Retinal pigment epithelial cell (primary cell): ENCODE data around the gene MAP2K1.

Experiments used
- DNase-seq: peaks from one replicate; pipeline ENCODE4 v3.0.0-alpha.2; 2010; ENCODE audit warnings: low read depth
- H3K4me3 ChIP-seq: 2 replicates; pipeline ENCODE4 v1.5.1; 2011; ENCODE audit warnings: mild to moderate bottlenecking, low read length, control low read depth, moderate library complexity
- TF ChIP-seq, protein P1 (sequence below): conservative IDR thresholded peaks from 2 replicates; pipeline ENCODE4 v1.5.1; 2011; ENCODE audit warnings: low read depth, low read length, control low read depth, inconsistent platforms

MAP2K1 gene

DNA sequence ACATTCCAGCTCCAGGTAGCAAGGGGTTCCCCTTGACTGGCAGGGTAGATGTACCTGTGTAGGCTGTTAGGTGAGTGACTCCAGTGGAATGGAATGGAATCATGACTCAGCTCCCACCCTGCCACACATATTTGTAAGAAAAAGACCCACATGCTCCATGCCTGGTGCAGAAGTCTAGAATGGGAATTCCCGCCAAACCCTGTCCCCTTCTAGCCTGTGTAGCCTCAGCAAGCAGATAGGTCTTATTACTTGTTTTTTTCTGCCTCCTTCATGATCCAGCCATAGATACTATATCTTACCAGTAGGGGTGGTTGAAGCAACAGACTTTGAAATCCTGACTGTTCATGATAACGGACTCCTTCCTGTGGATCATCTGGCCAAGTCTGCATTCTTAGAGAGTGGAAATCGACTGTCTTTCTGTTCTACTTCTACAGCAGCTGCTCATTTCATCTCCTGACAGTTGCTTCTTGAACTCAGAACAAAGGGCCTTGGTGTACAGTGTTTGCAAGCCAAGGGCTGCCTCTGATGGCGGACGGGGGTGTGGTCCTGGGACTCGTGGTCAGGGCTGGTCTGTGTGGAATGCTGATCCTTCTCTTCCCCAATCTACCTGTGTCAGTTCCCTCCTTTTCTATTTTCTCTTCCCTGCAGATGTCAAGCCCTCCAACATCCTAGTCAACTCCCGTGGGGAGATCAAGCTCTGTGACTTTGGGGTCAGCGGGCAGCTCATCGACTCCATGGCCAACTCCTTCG is 94.6 kb downstream of the MAP2K1 start:
- no peak for DNase-seq
- no peak overlapping the region for H3K4me3 ChIP-seq
- TF ChIP-seq, protein P1, sequence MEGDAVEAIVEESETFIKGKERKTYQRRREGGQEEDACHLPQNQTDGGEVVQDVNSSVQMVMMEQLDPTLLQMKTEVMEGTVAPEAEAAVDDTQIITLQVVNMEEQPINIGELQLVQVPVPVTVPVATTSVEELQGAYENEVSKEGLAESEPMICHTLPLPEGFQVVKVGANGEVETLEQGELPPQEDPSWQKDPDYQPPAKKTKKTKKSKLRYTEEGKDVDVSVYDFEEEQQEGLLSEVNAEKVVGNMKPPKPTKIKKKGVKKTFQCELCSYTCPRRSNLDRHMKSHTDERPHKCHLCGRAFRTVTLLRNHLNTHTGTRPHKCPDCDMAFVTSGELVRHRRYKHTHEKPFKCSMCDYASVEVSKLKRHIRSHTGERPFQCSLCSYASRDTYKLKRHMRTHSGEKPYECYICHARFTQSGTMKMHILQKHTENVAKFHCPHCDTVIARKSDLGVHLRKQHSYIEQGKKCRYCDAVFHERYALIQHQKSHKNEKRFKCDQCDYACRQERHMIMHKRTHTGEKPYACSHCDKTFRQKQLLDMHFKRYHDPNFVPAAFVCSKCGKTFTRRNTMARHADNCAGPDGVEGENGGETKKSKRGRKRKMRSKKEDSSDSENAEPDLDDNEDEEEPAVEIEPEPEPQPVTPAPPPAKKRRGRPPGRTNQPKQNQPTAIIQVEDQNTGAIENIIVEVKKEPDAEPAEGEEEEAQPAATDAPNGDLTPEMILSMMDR, result no peak

GRCh38 chr15:66482539-66482938 is 95.8 kb downstream of the MAP2K1 start:
- TF ChIP-seq, protein P1, result no peak
- H3K4me3 ChIP-seq, result no peak overlapping the region
- no peak for DNase-seq

DNA sequence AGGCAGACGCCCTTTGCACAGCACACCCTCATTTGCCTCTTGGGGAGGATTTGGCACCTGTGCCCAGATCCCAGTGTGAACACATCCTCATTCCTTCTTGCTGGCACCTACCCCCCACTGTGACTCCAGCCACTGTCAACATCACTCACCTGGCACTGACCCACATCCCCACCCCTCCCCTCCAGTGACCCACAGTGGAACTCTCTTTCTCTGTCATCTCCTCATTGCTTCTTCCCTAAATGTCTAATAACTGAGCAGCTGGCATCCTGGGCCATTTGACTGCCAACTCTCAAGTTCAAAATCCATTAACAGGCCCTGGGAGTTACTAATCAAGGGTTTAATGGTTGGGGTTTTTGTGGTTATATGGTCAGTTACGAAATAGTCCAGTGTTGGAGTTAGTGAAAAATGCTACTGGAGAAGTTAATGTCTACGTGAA is 96.4 kb downstream of the MAP2K1 start:
- TF ChIP-seq, protein P1, result no peak
- DNase-seq, result no peak
- H3K4me3 ChIP-seq, result no peak overlapping the region

GRCh38 chr15:66484539-66485112 is 97.9 kb downstream of the MAP2K1 start:
- H3K4me3 ChIP-seq, result no peak overlapping the region
- DNase-seq, result no peak
- TF ChIP-seq, protein P1, result no peak

GRCh38 chr15:66486887-66487286 is 100.2 kb downstream of the MAP2K1 start:
- H3K4me3 ChIP-seq, result no peak overlapping the region
- TF ChIP-seq, protein P1, result no peak
- no peak for DNase-seq

- H3K4me3 ChIP-seq, result no peak overlapping the region
- TF ChIP-seq, protein P1, result no peak
Measured at GRCh38 chr15:66488525-66488924, 101.8 kb downstream of the MAP2K1 start.

More at GRCh38 chr15:66488525-66488924, 101.8 kb downstream of the MAP2K1 start:
- no peak for DNase-seq
